Daoy (cell line): ENCODE measurements around the gene HIC1. TPM values are rescaled to one million over a fixed set of nuclear protein-coding genes. Genes with fewer than 3 reads are reported as not detected.
"Not testable (repeated sequence)": the region's sequence is repeated elsewhere in the genome, so short reads cannot be mapped to it uniquely, and the experiment has no call there.

Experiments
- DNase-seq: peaks from one replicate; pipeline ENCODE4 v3.0.0-alpha.2; 2015; ENCODE audit warnings: low read depth
- total RNA-seq: library from RNA; depleted of rRNA; stranded (reverse); fragments of >200 nt; shearing (Covaris generic); gene quantifications from 2 replicates; pipeline ENCODE4 v1.2.3, GENCODE V29; 2014; rRNA removed

The HIC1 gene
- 10.4 and 12.2 TPM in 2 replicates for total RNA-seq

- peak; percentile 87 for DNase-seq
Measured at GRCh38 chr17:2054512-2055291, at the start of gene HIC1. TSS of gene HIC1 (plus strand) at chr17:2055103. CDS start at chr17:2056691, 1,588 bp downstream.

DNA sequence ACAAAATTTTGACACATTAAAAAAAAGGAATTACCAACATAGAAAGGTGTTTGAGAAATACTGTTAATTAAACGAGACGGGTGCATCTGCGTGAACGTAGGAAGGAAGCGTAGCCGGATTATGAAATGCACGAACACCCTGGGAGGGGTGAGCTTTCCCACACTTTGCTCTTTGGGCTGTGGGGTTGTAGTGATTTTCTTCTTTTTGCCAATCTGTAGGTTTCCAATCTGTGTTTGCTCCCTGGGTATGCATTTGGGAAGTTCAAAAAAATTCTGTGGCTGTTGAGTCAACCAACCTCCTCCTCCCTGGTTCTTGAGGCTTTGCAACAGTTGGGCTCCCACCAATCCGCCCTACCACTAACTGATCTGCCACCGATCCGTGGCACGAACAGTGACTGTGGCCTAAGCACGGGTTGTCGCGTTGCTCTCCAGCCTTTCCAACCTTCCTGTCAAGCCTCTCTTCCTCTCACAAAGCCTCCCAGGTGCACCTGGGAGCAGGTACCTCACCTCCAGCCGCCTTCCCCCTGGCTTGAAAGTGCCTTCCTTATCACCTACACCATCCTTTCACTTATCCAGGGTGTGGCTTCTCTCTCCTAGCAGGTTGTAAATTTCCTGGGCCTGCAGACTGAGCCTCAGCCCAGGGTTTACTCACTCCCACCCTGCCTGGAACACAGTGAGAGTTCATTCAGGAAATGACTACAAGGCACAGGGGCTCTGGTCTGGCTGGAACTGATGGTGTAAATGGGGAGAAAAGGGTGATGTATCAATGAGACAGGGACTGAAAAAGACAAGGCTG, 46.4 kb upstream of the HIC1 start:
- DNase-seq, result no peak

GRCh38 chr17:2009737-2010136, 45.2 kb upstream of the HIC1 start:
- DNase-seq, result no peak

DNA sequence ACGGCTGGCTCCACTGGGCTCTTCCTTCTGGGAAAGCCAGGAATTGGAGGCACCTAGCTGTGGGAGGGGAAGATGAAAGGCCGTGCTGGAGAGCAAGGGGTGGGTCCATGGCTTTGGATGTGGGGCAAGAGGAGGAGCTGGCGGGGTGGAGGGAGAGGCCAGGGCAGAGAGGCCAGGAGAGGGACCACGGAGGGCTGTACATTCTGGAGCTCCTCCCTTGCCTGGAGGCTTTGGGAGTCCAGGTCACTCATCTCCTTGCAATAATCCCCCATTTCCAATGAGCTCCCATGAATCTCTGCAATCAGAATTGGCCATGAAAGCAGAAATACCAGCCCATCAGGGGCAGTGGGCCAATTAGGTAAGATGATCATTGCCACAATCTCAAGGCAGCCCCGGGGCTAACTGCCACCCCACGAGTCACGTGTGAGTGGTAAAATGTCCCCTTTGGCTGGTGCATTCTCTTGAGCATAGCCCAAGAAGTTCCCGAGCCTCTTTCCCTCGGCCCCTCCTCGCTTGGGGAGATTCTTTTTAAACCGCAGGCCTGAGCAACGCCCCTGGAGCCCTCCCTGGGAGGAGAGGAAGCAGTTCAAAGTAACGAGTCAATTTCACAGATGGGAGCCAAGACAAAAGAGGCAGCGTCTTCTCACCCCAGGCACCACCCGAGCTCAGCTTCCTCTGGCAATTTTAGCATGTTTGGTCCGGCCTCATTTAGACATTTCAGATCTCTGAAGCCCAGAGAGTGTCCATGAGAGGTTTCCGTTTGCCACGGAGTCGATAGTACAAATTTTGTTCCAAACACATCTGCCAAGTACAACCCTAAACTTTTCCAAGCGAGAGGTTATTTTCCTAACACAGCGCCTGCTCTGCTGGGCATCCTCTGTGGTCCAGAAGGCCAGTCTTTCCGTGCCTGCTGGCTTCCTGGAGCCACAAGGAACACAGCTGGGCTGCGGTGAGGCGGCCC, 43.2 kb upstream of the HIC1 start:
- peak; percentile 74 for DNase-seq

DNA sequence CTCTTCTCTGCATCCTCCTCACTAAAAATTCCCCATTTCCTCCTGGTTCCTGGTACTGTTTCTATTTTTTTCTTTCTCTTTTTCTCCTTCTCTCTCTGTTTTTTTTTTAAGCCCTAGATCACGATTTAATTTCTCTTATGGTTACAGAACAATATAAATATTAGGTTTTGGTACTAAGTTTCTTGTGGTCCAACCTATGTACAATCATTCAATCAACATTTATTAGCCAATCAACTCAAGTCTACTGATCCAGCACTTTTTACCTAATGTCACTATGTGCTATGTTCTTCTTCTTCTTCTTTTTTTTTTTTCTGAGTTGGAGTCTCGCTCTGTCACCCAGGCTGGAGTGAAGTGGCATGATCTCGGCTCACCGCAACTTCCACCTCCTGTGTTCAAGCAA, 42.4 kb upstream of the HIC1 start:
- no peak for DNase-seq

GRCh38 chr17:2013220-2013993, 41.5 kb upstream of the HIC1 start:
- DNase-seq, result not testable (repeated sequence)

DNA sequence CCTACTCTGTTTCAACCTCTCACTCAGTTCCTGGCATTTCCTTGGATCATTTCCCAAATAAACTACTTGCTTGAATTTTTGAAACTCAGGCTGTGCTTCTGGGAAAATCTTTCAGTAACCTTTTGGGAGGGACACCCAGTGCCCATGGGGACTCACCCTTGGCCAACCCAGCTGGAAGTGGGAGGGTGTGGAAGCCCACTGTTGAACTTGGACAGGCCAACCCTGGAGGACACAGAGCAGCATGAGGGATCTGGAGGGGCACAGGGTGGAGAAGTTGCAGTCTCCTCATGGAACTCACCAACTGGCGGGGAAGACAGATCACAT, 40.9 kb upstream of the HIC1 start:
- DNase-seq, result no peak

- no peak for DNase-seq
Measured at GRCh38 chr17:2015314-2015713, 39.6 kb upstream of the HIC1 start.

DNA sequence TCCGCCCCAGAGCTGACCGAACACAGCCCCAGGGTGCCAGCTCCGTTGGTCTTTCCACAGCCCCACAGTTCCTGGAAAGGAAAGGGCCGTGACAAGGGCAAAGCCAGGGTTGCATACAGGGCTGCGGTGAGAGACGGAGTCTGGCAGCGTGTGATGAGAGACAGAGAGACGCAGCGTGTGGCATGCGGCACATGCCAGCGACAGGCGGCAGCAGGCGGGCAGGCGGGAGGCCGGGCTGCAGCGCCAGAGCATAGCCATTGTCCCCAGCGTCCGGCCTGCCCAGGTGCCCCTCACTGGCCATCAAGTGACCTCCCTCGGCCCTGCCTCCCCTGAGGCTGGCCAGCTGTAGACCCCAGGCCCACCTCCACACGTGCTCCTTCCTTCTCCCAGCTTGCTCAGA, 38.4 kb upstream of the HIC1 start:
- DNase-seq, result no peak

DNA sequence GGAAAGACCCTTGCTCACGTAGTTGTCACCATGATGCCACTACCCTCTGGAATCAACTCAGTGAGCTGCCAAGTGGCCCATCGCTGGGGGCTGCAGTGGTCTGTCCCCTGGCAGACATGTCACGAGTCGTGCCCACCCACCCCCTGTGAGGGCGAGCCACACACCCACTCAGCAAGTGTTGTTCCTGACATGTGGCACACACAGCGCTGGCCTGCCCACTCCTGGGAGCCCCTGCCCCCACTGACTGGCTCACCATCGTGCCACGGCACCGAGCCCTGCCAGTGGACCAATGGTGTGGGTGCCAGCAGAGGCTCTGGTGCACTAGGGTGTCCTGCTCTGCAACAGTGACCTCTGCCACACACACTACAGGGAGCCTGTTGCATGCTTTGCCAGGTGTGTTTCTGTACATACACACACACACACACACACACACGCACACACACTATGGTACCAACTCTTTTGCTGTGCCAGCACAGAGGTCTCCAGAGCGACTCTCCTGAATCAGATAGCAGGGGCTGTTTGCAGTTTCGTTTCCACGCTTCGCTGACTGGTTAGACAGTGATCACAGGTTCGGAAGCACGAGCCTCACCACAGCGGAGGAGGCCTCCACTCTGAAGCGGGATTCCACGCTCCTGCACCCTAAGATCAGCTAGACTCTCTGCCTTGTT, 37.5 kb upstream of the HIC1 start:
- DNase-seq, result no peak

GRCh38 chr17:2018716-2019510, 36.0 kb upstream of the HIC1 start:
- no peak for DNase-seq

DNA sequence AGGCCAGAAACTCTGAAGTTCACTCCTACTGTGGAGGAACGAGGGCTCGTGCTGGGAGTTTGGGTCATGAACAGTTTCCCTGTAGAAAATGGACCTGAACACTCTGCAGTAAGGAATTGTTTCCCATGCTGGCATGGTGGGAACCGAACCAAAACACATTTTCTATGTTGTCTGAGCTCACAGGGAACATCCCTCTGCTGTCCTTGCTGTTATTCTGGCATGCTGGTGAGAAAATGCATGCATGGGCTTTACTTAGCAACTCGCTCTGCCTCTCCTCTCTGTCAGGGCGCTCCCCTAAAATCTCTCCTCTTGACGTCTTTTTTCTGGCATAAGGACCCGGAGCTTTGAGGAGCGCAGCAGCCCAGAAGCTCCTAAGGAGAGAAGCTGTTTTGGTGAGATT, 35.2 kb upstream of the HIC1 start:
- DNase-seq, result no peak

DNA sequence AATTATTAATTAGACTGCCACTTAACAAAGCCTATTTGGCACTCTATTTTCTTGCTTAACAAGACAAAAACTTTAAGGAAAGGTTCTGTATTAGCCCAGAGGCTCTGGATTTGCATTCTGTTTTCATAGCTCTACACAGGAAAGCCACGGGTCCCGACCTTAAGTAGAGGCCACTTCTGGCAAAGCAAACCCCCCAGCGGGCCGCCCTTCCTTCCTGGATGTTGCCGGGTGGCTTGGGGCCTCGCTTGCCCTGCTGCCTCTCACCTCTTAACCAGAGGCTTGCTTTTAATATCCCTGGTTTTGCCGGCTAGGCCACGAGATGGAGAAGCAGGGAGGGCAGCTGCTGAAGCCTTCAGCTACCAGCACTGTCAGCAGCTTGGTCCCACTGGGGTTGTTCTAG, 34.2 kb upstream of the HIC1 start:
- no peak for DNase-seq

GRCh38 chr17:2022647-2023240, 32.2 kb upstream of the HIC1 start:
- DNase-seq, result no peak

DNA sequence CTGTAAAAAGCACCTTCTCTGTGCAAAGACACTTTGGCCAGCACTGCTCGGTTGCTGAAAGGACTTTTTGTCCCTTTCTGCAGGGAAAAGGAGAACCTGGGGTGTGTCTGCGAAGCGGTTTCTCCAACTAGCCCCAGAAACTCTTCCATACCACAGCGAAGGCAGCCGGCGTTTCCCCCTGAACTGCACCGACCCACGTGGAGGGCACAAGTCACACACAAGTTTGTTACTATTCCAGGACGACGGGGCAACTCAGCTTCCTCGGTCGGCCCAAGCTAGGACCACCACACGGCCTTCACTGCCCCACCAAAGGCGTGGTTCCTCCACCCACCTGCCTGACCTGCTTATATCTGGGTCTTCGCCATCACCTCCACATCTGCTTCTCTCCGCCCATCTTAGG, 31.6 kb upstream of the HIC1 start:
- no peak for DNase-seq

DNA sequence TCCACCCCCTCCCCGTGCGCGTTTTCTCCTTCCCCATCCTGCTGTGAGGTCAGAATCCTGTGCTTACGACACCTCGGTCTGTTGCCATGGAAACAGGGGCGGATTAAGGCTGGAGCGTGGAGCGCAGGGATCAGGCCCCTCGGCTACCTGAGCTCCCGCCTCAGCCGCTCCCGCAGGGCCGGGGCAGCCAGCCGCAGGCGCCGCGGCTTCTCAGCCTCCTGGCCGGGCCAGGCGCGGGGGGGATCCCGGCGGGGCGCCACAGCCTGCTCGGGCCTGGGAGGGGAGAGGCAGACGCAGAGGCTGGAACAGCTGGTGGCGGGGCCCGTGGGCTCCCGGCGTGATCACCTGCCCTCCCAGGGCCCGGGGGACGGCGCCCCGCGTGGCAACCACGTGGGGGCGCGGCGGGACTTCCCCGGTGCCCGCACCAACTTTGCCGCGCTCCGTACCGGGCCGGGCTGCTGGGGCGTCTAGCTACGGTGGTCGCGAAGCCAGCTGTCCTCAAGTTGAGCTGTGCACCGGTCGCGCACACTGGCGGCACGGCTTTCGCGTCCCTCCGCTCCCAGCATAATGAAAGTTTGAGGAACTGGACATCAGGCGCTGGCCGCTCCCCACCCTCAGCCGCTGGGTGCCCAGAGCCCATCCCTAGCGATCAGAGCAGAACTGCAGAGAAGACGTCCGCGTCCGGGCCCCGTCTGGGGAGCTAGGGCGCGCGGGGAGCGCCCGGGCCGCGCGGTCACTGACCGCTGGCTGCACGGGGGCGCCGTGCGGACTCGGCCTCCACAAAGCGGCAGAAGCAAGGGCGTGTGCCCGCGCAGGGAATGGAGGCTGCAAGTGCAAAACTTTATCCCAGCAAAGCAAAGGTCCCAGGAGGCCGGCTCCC, 31.0 kb upstream of the HIC1 start:
- DNase-seq, result peak; percentile 34

DNA sequence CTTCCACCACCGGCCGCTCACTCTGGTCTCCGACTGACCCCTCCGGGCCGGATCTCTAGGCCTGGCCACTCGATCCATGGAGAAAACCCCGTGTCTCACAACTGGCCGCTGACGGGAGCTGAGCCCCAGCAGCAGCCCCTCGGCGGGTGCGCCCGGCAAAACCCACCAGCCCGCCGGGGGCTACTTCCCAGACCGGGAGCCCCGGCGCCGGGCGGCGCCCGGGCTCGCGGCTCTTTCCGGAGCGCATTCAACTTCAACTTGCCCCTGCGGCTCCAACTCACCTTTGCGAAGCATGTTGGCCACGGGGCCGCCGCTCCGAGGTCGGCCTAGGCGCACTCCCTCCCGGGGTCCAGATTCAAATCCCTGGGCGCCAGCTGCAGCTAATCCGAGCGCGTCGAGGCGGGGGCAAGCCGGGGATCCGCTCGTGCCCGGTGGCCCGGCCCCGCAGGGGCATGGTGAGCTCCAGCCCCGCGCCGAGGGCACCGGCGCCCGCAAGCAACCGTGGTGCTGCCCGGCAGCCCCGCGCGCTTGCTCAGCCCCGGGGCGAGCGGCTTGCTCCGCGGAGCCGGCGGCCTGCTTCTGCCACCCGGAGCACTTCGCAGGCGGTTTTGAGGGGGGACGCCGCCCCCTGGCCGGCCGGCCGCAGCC, 30.2 kb upstream of the HIC1 start:
- DNase-seq, result no peak

GRCh38 chr17:2025220-2025621, 29.7 kb upstream of the HIC1 start, which contains the start of gene RTN4RL1:
TSS of gene RTN4RL1 (minus strand) at chr17:2025334. CDS start at chr17:2024865, 469 bp downstream.
- peak; percentile 76 for DNase-seq
